ENCODE data around the gene SLC9B2. TPM values are rescaled to one million over a fixed set of nuclear protein-coding genes. Genes with fewer than 3 reads are reported as not detected.

The SLC9B2 gene
- total RNA-seq, 2 experiments from 2014 or later, result 26.5 to 36.5 TPM

DNA sequence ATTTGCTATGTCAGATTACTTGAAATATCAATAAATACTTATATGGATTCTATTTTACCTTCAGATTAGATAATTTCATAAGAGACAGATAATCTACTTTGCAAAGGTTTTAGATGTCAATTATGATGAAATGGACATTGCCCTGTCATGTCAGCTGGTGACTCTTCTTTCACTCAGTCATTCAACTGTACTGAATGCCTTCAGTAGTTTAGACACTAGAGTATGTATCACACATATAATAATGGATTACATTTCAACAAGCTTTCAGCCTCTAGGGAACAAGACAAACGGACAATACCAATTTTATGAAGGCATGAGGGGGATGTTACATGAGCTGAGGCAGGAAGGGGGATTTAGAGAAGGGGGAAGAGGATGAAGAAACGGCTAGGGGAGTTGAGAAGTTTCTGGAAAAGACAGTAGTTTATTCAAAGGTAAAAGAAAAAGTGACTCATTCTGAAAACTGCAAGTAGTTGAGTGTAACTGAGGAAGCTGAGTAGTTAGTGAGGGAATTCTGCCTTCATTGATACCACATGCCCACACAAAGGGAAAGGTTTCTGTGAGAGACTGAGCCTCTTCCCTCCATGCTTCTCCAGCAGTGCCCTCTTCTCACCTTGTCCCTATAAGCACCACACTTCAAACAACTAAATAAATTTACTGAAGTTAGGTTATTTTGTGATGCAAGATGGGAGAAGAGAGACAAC is 25.7 kb downstream of the SLC9B2 start:
- peaks cover 42% of the 10 kb centered on the region for H3K36me3 ChIP-seq (ENCODE audit: insufficient read depth, low read length)
- H4K20me1 ChIP-seq (ENCODE audit: insufficient read depth, low read length), result no peaks in the 10 kb centered on the region
- H3K9me3 ChIP-seq (ENCODE audit: low read length), result no peaks in the 10 kb centered on the region
- ChIA-PET CTCF (ENCODE audit: unreplicated experiment) (interaction anchor here (0.6 kb wide), 1 partner anchor 23 kb away, joined by 3 read pairs; no protein-coding TSS in a partner anchor), POLR2A (interaction anchor here (1.3 kb wide), 1 partner anchor 38 kb away, joined by 3 read pairs; no protein-coding TSS in a partner anchor)
- H3K9me2 ChIP-seq (ENCODE audit: insufficient read depth, low read length), result no peaks in the 10 kb centered on the region
- H2AFZ ChIP-seq (ENCODE audit: low read length), result no peak overlapping the region
- H3K27ac ChIP-seq (ENCODE audit: low read depth, low read length, poor library complexity, severe bottlenecking), result no peak overlapping the region
- BruUV-seq (replicated peaks), result no TSS peak
- no peak overlapping the region for H3K4me2 ChIP-seq (ENCODE audit: low read length)
- H3K4me1 ChIP-seq (ENCODE audit: insufficient read depth, low read length, poor library complexity, severe bottlenecking), result no peaks in the 10 kb centered on the region
- intact Hi-C loops (cut with micrococcal nuclease; ENCODE audit: unreplicated experiment), result no loop called here
- DNase-seq (ENCODE audit: low spot score), result no peak
- no peak overlapping the region for H3K4me3 ChIP-seq (ENCODE audit: low read depth, low read length, poor library complexity, severe bottlenecking)
- TF ChIP-seq EZH2phosphoT487 (IDR thresholded peaks at IDR 0.05; ENCODE audit: borderline replicate concordance, low read depth, low read length), result no peak
- TF ChIP-seq, protein P1, sequence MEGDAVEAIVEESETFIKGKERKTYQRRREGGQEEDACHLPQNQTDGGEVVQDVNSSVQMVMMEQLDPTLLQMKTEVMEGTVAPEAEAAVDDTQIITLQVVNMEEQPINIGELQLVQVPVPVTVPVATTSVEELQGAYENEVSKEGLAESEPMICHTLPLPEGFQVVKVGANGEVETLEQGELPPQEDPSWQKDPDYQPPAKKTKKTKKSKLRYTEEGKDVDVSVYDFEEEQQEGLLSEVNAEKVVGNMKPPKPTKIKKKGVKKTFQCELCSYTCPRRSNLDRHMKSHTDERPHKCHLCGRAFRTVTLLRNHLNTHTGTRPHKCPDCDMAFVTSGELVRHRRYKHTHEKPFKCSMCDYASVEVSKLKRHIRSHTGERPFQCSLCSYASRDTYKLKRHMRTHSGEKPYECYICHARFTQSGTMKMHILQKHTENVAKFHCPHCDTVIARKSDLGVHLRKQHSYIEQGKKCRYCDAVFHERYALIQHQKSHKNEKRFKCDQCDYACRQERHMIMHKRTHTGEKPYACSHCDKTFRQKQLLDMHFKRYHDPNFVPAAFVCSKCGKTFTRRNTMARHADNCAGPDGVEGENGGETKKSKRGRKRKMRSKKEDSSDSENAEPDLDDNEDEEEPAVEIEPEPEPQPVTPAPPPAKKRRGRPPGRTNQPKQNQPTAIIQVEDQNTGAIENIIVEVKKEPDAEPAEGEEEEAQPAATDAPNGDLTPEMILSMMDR (conservative IDR thresholded peaks at IDR 0.05; ENCODE audit: low read length), result no peak
- no peaks in the 10 kb centered on the region for H3K79me2 ChIP-seq (ENCODE audit: insufficient read depth, low read depth, low read length)

DNA sequence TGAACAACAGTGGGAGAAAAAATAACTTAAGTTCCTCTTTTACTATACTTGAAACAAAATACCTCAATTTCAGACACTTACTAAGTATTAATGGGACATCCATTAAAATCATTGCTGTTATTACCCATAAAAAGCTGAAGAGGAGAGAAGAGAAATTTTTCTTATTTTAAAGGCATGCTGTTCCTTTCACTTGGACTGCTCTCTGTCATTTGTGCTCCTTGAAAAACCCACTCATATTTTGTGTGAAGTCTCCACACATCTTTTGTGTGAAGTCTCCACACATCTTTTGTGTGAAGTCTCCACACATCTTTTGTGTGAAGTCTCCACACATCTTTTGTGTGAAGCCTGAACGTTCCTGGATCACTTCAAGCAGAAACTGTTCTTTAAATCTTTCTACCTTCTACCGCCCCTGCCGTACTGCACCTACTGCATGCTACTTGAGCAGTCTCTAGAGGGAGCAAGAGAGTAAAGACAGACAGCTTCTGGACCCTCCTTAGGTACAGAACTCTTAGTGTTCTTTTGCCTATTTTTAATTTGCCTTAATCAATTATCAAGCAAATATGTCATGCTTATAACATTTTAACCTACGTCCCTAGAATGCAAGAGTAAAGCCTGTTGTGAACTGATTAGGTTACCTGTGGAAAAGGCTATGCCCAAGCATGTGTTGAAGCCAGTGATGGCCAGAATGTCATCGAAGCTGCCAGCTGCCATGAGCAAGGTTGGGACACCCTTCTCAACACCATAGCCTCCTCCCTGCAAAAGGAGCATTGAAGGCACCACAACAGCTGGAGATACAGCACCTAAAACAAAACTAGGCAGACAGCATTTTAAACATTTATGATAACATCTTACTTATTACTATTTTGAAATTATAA is 29.9 kb downstream of the SLC9B2 start:
- Histone ChIP-seq H3K4me3 (ENCODE audit: low read depth, low read length, poor library complexity, severe bottlenecking) (no peak overlapping the region), H3K36me3 (ENCODE audit: insufficient read depth, low read length) (peaks cover 68% of the 10 kb centered on the region), H4K20me1 (ENCODE audit: insufficient read depth, low read length) (no peaks in the 10 kb centered on the region), H3K9me2 (ENCODE audit: insufficient read depth, low read length) (no peaks in the 10 kb centered on the region), H2AFZ (ENCODE audit: low read length) (no peak overlapping the region), H3K4me2 (ENCODE audit: low read length) (no peak overlapping the region), H3K4me1 (ENCODE audit: insufficient read depth, low read length, poor library complexity, severe bottlenecking) (no peaks in the 10 kb centered on the region), H3K27ac (ENCODE audit: low read depth, low read length, poor library complexity, severe bottlenecking) (no peak overlapping the region), H3K79me2 (ENCODE audit: insufficient read depth, low read depth, low read length) (no peaks in the 10 kb centered on the region), H3K9me3 (ENCODE audit: low read length) (no peaks in the 10 kb centered on the region)
- ChIA-PET CTCF (ENCODE audit: unreplicated experiment) (interaction anchor here (0.6 kb wide), 1 partner anchor 45 kb away, joined by 4 read pairs; no protein-coding TSS in a partner anchor), POLR2A (interaction anchor here (0.7 to 2.5 kb wide), 4 partner anchors 18 to 230 kb away, joined by 3 to 8 read pairs (median 4); no protein-coding TSS in a partner anchor)
- intact Hi-C loops (cut with micrococcal nuclease; ENCODE audit: unreplicated experiment), result loop anchor here (1.0 kb wide), 1 partner anchor 45 kb away; no protein-coding TSS in a partner anchor
- no peak for TF ChIP-seq EZH2phosphoT487 (IDR thresholded peaks at IDR 0.05; ENCODE audit: borderline replicate concordance, low read depth, low read length)
- TF ChIP-seq, protein P1 (conservative IDR thresholded peaks at IDR 0.05; ENCODE audit: low read length), result peak; percentile 91
- DNase-seq (ENCODE audit: low spot score), result peak; percentile 72
- BruUV-seq (replicated peaks), result no TSS peak

Data from OCI-LY7 (cell line).